Panc1 (cell line): ENCODE measurements around the gene CDC42BPA.

Experiments
- CTCF ChIP-seq: fragments of 450-650 bp; IDR thresholded peaks from 2 replicates; pipeline ENCODE4 v1.5.1; 2017; ENCODE audit warnings: mild to moderate bottlenecking
- POLR2AphosphoS5 ChIP-seq: IDR thresholded peaks from 2 replicates; pipeline ENCODE4 v1.6.1; 2012; ENCODE audit warnings: mild to moderate bottlenecking, low read depth, low read length, moderate library complexity
- REST ChIP-seq, 2 experiments: IDR thresholded peaks; 2 replicates each; pipeline ENCODE4 v1.6.1; 2011 to 2012; ENCODE audit warnings: low read depth in 2 of 2, control low read depth in 1 of 2, low read length in 1 of 2, mild to moderate bottlenecking in 1 of 2, moderate library complexity in 1 of 2; ENCODE audit not compliant: insufficient read depth in 1 of 2
- TCF7L2 ChIP-seq: IDR thresholded peaks from 2 replicates; pipeline ENCODE4 v1.6.1; 2011; ENCODE audit warnings: mild to moderate bottlenecking, low read depth, low read length, inconsistent platforms

GRCh38 chr1:227032396-227032795 lies 285.9 kb downstream of the CDC42BPA start:
- no peak for TF ChIP-seq CTCF
- no peak for TF ChIP-seq POLR2AphosphoS5
- TF ChIP-seq TCF7L2, result no peak
- TF ChIP-seq REST (IDR thresholded peaks at IDR 0.05; ENCODE audit: insufficient read depth in 1 of 2, low read depth in 2 of 2, low read length in 1 of 2), result no peak
